CD1c-positive myeloid dendritic cell (primary cell): ENCODE data around the gene LSM12.
A peak's percentile ranks its signal among the peaks of the same experiment; 100 is the strongest.

Experiments
- DNase-seq: peaks from one replicate; pipeline ENCODE4 v3.0.0-alpha.2; 2016; ENCODE audit errors: extremely low spot score

Gene LSM12

GRCh38 chr17:44095647-44096496 lies 29.4 kb upstream of the LSM12 start:
- peak; percentile 82 for DNase-seq

GRCh38 chr17:44095388-44095646 lies 28.8 kb upstream of the LSM12 start:
- DNase-seq = no peak

- peak; percentile 31 for DNase-seq
Measured at GRCh38 chr17:44094701-44095387, 28.4 kb upstream of the LSM12 start.

DNA sequence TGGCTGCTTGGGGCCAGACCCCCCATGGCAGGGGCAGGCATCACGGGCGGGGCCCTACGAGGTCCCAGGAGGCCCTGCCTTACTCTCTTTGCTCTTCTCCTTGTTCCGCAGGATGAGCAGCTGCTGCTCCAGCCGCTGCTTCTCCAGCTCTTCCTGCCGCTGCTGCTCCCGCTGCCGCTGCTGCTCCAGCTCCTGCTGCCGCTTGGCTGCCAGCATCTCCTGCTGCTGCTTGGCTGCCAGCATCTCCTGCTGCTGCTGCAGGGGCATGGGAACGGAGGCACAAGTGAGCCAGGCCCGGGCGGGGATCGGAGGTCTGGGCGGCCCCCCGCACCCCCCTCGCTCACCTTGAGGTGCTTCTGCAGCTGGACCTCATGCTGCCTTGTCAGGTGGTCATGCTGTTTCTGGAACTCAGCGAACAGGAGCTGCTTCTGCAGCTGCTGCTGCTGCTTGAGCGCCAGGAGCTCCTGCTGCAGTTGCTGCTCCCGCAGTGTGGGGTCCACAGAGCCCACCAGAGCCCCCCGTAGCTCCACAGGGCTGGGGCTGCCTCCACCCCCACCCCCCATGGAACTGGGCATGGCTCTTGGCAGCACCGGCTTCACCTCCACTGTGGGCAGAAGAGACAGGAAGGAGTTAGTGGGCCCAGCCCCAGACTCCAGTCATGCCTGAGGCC lies 26.9 kb upstream of the LSM12 start:
- DNase-seq = no peak

DNA sequence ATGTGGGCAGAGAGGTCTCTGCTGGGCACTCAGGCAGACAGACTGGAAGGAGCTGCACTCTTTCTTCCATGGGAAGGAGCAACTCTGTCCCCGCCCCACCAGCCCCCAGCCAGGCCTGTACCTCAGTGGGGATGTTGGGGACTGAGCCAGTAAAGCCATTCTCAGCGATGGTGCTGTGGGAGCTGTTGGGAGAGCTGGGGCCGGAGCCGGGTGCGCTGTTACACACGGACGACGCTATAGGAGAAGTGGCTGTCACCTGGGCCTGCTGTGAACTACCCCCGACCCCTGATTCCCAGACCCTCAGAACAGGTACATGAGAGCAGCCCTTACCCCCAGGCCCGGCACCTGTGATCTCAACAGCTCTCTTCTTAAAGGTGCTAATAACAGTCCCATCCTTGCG lies 25.6 kb upstream of the LSM12 start:
- DNase-seq = no peak

- DNase-seq = no peak
Measured at GRCh38 chr17:44091200-44091997, 24.9 kb upstream of the LSM12 start.

GRCh38 chr17:44088254-44088653 lies 21.8 kb upstream of the LSM12 start:
- DNase-seq = no peak

GRCh38 chr17:44087319-44087718 lies 20.8 kb upstream of the LSM12 start:
- no peak for DNase-seq

DNA sequence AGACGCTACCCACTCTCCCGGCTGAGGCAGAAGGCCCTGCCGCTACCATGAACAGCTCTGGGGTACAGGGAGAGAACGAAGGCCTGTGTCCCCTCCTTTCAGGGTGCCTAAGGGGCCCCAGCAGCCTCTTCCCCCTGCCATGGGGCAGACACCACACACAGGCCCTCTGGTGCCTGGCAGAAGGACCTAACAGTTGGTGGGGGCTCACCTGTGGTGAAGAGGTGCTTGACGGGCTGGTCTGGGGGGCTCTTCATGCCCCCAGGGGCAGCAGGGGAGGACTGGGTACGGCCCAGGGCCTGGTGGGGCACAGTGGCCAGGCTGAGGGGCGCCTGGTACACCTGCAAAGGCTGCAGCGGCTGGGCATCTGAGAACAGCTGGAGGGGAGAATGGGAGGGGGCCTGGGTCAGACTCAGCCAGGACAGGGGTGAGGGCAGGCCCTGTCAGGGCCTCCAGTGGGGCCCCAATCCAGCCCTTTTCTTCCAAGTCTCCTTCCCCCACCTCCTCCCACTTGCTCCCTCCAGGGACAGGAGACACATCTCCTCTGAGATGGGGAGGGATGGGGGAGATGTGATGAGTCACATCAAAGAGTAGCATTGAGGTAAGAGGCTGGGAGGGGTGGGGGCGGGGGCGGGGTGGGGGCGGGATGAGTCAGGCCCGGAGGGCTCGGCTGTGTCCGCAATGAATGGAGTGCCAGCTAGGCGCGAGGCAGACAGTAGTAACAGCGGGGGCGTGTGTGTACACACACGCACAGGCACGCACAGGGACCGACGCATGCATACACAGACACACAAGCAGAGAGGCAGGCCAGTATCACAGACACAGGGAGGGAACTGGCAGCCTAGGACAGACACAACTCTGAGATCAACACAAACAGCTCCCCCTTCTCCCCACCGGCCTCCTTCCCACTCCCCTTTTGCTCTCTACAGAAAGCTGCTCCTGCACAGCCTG lies 20.2 kb upstream of the LSM12 start:
- peak; percentile 82 for DNase-seq

DNA sequence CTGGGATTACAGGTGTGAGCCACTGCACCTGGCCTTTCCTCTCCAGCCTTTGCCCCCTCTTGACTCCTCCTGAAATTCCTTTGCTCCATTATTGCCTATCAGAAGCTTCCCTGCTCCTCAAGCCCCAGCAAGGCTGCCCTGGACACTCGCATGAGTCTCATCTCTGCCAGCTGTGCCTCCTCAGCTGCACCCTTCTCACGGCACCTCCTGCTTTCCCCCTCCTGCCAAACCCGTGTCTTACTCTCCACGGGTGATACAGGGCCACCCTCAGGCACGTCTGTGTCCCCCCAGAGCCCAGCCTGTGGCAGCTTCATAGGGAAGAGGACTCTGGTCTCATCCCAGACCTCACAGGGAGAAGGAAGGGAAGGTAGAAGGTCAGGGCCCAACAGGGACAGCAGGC lies 19.4 kb upstream of the LSM12 start:
- DNase-seq = no peak

GRCh38 chr17:44084921-44085320 lies 18.4 kb upstream of the LSM12 start:
- DNase-seq = no peak

DNA sequence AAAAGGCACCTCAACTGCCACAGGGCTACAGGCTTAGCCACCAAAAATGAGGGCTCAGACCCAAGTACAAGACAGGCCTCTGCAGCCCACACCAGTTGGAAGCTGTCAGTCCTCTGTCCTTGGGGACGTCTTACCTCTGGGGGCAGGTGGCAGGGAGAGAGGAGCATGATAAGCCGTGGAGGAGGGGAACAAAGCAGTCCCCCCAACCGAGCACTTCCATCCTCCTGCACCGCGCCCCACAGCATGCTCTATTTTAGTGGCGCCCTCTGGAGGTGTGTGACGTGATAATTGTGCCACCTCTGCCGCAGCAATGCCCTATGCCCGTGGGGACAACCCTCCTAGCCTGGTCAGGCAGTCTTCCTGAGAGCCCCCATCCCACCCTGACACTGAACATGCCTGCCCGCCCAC lies 17.7 kb upstream of the LSM12 start:
- DNase-seq = peak; percentile 24

GRCh38 chr17:44083250-44083849 lies 16.9 kb upstream of the LSM12 start:
- no peak for DNase-seq

GRCh38 chr17:44082256-44082927 lies 15.9 kb upstream of the LSM12 start:
- no peak for DNase-seq

DNA sequence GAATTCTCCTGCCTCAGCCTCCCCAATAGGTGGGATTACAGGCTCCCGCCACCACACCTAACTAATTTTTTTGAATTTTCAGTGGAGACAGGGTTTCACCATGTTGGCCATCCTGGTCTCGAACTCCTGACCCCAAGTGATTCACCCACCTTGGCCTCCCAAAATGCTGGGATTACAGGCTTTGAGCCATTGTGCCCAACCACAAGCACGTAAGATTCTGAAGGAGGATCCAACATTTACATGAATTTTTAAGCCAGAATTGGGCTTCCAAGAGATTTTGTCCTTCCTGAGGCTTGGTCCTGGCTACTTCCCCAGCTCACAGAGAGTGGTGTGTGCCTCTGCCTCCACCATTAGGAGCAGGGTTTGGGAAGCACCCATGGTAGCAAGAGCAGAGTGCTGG lies 15.2 kb upstream of the LSM12 start:
- no peak for DNase-seq

DNA sequence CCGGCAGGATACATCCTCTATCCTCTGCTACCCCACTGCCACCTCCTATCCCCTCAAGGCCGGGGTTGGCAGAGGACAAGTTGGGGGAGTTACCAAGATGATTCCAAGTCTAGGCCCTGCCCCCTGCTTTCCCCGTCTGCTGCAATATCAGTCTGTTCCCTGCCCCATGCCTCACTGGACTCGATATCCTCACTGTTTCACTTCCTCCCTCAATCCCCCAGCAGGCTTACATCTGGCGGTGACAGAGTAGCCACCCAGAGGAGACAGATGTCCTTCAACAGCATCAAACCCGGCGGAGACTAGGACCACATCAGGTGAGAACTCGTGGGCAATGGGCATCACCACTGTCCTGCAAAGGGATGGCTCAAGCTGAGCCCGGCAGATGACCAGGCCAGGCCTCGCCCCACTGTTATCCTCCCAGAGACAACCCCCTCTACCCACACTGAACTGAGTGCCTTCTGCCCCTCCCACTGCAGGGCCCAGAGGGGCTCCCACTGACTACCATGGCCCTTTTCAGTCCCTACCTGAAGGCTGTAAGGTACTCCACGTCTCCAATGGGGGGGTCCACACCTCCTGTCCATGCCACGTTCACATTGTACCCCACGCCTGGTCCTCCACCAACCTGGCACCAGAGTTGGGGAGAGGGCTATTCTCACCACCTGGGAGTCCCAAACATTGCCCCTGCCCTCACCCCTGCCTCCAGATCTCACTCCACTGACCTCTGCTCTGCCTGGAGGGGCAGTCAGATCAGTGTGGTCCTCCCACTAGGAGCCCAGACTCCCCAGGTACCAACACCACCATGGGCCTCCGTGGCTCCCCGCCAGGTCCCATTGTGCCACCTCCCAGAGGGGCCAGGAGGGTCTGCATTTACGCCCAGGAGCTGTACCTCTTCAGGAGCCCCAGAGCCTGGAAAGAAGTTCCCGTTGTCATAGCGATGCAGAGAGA lies 13.7 kb upstream of the LSM12 start:
- peak; percentile 59 for DNase-seq

DNA sequence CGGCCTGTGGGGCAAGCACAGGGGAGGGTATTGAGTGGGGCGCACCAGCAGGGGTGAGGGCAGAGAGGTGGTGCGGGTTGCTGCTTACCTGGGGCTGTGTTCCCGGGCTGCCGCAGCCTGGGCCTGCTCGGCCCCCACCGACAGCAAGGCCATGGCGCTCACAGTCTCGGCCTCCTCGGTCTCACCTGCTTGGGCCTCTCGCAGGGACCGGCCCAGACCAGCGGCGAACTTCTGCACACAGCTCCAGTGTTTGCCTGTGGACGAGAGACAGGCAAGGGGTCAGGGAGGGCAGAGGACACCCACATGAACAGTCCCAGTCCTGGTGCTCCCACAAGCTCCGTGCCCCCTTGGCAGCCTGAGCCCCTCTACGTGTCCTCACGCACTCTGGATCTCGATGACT lies 11.9 kb upstream of the LSM12 start:
- no peak for DNase-seq

GRCh38 chr17:44077595-44077909 lies 11.1 kb upstream of the LSM12 start:
- DNase-seq = peak; percentile 47
